Dedifferentiated amniotic fluid mesenchymal stem cell (primary cell): ENCODE data around the gene PTAFR.

Experiments
- DNase-seq: peaks from one replicate; pipeline ENCODE4 v3.0.0-alpha.2; 2016; ENCODE audit errors: extremely low spot score

PTAFR gene

DNA sequence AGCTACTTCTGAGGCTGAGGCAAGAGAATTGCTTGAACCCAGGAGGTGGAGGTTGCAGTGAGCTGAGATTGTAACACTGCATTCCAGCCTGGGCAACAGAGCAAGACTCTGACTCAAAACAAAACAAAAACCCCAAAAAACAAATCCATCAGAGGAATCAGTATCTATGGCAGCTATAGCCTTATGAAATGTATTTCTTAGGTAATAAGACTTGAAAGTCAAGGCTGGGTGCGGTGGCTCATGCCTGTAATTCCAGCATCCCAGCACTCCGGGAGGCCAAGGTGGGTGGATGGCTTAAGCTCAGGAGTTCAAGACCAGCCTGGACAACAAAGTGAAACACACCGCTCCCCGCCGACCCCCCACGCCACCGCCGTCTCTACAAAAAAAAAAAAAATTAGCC lies 56.9 kb downstream of the PTAFR start:
- DNase-seq, result no peak

DNA sequence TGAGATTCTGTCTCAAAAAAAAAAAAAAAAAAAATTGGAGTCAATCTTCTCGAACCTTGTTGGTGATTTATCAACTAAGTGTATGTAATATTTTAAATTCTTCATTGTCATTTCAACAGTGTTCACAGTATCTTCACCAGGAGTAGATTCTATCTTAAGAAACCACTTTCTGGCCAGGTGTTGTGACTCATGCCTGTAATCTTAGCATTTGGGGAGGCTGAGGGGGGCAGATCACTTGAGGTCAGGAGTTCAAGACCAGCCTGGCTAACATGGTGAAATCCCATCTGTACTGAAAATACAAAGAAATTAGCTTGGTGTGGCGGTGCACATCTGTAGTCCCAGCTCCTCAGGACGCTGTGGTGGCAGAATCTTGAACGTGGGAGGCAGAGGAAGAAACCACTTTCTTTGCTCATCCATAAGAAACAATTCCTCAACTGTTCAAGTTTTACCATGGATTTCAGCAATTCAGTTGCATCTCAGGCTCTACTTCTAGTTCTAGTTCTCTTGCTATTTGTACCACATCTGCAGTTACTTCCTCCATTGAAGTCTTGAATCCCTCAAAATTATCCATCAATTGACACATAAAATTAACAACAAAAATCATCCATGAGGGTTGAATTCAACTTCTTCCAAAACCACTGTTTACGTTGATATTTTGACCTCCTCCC lies 57.7 kb downstream of the PTAFR start:
- no peak for DNase-seq

- DNase-seq, result no peak
These were observed 61.2 kb downstream of the PTAFR start for GRCh38 chr1:28115267-28115666.

DNA sequence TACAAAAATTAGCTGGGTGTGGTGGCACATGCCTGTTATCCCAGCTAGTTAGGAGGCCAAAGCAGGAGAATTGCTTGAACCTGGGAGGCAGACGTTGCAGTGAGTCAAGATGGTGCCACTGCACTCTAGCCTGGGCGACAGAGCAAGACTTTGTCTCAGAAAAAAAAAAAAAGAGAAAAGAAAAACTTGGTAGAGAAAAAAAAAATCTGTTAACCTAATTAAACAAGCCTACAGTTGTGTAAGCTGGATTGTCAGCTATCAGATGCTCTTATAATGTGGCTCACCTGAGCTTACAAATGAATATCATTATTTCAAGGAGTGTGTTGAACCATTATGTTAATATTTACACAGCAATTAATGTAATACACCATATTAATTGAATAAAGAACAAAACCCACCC lies 61.6 kb downstream of the PTAFR start:
- DNase-seq, result no peak

- DNase-seq, result no peak
These were observed 63.3 kb downstream of the PTAFR start for GRCh38 chr1:28113242-28113572.

GRCh38 chr1:28112388-28113241 lies 63.9 kb downstream of the PTAFR start:
- no peak for DNase-seq

GRCh38 chr1:28111157-28111556 lies 65.3 kb downstream of the PTAFR start:
- no peak for DNase-seq

- no peak for DNase-seq
These were observed 65.9 kb downstream of the PTAFR start for GRCh38 chr1:28110555-28110954.

DNA sequence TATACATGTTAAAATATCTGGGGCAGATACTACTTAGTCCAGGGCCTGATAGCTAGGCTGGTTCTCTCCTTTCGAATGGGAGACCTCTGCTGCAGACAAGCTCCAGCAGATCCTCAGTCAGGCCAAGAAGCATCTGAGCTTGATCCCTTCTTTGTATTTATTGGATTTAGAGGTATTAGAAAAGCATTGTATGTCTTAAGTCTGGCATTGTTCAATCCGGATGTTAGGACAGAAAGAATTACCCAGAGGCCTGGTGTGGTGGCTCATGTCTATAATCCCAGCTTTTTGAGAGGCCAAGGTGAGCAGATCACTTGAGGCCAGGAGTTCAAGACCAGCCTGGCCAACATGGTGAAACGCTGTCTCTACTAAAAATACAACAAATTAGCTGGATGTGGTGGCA lies 66.9 kb downstream of the PTAFR start:
- no peak for DNase-seq

DNA sequence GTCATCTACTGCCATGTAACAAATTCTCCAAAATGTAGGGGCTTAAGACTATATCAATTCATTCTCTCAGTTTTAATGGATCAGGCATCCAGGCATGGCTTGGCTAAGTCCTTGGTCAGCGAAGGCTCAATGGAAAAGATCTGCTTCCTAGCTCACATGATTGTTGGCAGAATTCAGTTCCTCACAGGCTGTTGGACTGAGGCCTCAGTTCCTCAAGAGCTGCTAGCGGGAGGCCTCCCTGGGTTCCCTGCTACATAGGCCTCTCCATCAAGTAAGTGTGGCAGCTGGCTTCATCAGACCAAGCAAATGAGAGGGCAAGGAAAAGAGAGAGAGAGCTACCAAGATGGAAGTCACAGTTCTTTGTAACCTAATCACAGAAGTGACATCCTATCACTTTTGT lies 68.5 kb downstream of the PTAFR start:
- no peak for DNase-seq

- DNase-seq, result no peak
These were observed 71.5 kb downstream of the PTAFR start for GRCh38 chr1:28104866-28105467.

- DNase-seq, result no peak
These were observed 74.3 kb downstream of the PTAFR start for GRCh38 chr1:28102189-28102588.

DNA sequence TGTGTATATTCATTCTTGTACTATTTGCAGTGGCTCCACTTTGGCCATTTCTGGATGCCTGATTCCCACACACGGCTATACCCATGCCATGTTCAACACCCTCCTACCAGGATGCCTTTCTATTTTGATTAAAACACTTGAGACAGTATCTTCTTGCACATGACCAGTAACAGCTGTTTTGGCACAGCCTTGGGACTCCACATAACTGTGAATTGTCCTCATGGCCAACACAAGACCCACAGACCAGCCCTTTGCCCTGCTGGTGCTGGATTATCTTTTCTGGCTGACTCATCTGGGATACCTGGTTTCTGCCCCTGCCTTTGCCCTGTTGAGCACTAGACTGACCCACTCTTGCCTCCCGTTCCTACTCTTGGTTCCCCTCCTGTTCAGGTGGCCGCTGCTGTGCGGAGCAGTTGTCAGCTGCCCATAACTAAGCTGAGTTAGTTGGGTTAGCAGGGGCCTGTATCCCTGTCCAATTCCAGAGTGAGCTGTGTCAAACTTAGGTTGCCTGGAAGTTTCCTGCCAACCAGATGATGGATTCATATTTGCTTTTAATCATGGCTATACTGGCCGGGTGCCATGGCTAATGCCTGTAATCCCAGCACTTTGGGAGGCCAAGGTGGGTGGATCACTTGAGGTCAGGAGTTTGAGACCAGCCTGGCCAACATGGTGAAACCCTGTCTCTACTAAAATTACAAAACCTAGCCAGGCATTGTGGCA lies 77.3 kb downstream of the PTAFR start:
- DNase-seq, result no peak
